Duodenal mucosa (tissue), 2 donors: ENCODE measurements around the gene KMT2B.
A peak's percentile ranks its signal among the peaks of the same experiment; 100 is the strongest.
"Not testable (repeated sequence)": the region's sequence is repeated elsewhere in the genome, so short reads cannot be mapped to it uniquely, and the experiment has no call there.

Source experiments
- H3K27ac ChIP-seq: one replicate; pipeline ENCODE4 v1.7.0; 2013; ENCODE audit warnings: low read depth, low read length
- H3K27me3 ChIP-seq, 2 donors: one replicate each; pipeline ENCODE4 v1.7.0; 2013; ENCODE audit warnings: low read length in 2 of 2, control low read depth in 1 of 2; ENCODE audit not compliant: insufficient read depth in 2 of 2, control insufficient read depth in 1 of 2
- H3K36me3 ChIP-seq, 2 donors: one replicate each; pipeline ENCODE4 v1.7.0; 2013; ENCODE audit warnings: low read length in 2 of 2, control low read depth in 1 of 2; ENCODE audit not compliant: insufficient read depth in 2 of 2, control insufficient read depth in 1 of 2
- H3K4me1 ChIP-seq, 2 donors: one replicate each; pipeline ENCODE4 v1.7.0; 2013; ENCODE audit warnings: low read length in 2 of 2, control low read depth in 1 of 2; ENCODE audit not compliant: insufficient read depth in 2 of 2, control insufficient read depth in 1 of 2
- H3K4me3 ChIP-seq, 2 donors: one replicate each; pipeline ENCODE4 v1.7.0; 2013; ENCODE audit warnings: low read length in 2 of 2, low read depth in 1 of 2
- H3K9ac ChIP-seq, 2 donors: one replicate each; pipeline ENCODE4 v1.7.0; 2013; ENCODE audit warnings: low read length in 2 of 2, low read depth in 1 of 2
- H3K9me3 ChIP-seq, 2 donors: one replicate each; pipeline ENCODE4 v1.7.0; 2013; ENCODE audit warnings: low read length in 2 of 2, control low read depth in 1 of 2; ENCODE audit not compliant: control insufficient read depth in 1 of 2

KMT2B gene

DNA sequence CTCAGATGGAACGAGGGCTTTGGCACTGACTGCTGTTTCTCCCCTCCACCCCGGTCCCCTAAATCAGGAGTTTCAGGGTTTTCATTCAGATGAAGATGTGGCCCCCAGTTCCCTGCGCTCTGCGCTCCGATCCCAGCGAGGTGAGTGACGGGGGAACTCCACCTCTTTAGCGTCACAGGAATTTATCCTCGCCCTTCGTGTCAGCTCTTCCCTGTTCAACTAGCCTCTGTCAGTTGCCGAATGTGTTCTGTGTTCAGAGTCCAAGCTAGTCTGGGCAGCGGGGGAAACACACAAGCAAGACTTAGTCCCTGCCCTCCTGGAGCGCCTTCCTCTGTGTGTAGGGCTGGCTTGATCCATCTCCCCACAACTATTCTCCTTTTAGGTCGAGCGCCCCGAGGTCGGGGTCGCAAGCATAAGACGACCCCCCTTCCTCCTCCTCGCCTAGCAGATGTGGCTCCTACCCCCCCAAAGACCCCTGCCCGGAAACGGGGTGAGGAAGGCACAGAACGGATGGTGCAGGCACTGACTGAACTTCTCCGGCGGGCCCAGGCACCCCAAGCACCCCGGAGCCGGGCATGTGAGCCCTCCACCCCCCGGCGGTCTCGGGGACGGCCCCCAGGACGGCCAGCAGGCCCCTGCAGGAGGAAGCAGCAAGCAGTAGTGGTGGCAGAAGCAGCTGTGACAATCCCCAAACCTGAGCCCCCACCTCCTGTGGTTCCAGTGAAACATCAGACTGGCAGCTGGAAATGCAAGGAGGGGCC, 1.8 kb downstream of the KMT2B start:
- peak overlapping the region; percentile 70 to 93 for H3K4me3 ChIP-seq
- no peaks in the 10 kb centered on the region for H3K27me3 ChIP-seq
- no peaks in the 10 kb centered on the region for H3K9me3 ChIP-seq
- H3K9ac ChIP-seq: peak overlapping the region in 1 of 2 donors; percentile 71
- H3K4me1 ChIP-seq: peaks cover 22 to 30% of the 10 kb centered on the region in 2 donors
- H3K27ac ChIP-seq: no peak overlapping the region
- H3K36me3 ChIP-seq: peaks cover 26 to 38% of the 10 kb centered on the region in 2 donors

DNA sequence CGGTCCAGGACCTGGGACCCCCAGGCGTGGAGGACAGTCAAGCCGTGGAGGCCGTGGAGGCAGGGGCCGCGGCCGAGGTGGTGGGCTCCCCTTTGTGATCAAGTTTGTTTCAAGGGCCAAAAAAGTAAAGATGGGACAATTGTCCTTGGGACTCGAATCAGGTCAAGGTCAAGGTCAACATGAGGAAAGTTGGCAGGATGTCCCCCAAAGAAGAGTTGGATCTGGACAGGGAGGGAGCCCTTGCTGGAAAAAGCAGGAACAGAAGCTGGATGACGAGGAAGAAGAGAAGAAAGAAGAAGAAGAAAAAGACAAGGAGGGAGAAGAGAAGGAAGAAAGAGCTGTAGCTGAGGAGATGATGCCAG, 2.3 kb downstream of the KMT2B start:
- Histone ChIP-seq H3K9ac (no peak overlapping the region), H3K36me3 (peaks cover 26 to 44% of the 10 kb centered on the region in 2 donors), H3K27ac (no peak overlapping the region), H3K9me3 (no peaks in the 10 kb centered on the region), H3K4me3 (no peak overlapping the region), H3K27me3 (no peaks in the 10 kb centered on the region), H3K4me1 (peaks cover 21 to 28% of the 10 kb centered on the region in 2 donors)

DNA sequence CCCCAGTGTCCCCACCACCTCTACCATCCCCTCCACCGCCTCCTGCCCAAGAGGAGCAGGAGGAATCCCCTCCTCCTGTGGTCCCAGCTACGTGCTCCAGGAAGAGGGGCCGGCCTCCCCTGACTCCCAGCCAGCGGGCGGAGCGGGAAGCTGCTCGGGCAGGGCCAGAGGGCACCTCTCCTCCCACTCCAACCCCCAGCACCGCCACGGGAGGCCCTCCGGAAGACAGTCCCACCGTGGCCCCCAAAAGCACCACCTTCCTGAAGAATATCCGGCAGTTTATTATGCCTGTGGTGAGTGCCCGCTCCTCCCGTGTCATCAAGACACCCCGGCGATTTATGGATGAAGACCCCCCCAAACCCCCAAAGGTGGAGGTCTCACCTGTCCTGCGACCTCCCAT, 2.8 kb downstream of the KMT2B start:
- Histone ChIP-seq H3K4me3 (no peak overlapping the region), H3K4me1 (peaks cover 16 to 23% of the 10 kb centered on the region in 2 donors), H3K27ac (no peak overlapping the region), H3K27me3 (no peaks in the 10 kb centered on the region), H3K36me3 (peaks cover 31 to 49% of the 10 kb centered on the region in 2 donors), H3K9me3 (no peaks in the 10 kb centered on the region), H3K9ac (no peak overlapping the region)

DNA sequence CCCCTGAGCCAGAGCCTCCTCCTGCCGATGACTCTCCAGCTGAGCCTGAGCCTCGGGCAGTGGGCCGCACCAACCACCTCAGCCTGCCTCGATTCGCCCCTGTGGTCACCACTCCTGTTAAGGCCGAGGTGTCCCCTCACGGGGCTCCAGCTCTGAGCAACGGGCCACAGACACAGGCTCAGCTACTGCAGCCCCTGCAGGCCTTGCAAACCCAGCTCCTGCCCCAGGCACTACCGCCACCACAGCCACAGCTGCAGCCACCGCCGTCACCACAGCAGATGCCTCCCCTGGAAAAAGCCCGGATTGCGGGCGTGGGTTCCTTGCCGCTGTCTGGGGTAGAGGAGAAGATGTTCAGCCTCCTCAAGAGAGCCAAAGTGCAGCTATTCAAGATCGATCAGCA, 3.6 kb downstream of the KMT2B start:
- peaks cover 9 to 15% of the 10 kb centered on the region in 2 donors for H3K4me1 ChIP-seq
- H3K27ac ChIP-seq: no peak overlapping the region
- H3K27me3 ChIP-seq: no peaks in the 10 kb centered on the region
- no peak overlapping the region for H3K4me3 ChIP-seq
- no peak overlapping the region for H3K9ac ChIP-seq
- peaks cover 39 to 56% of the 10 kb centered on the region in 2 donors for H3K36me3 ChIP-seq
- no peaks in the 10 kb centered on the region for H3K9me3 ChIP-seq

DNA sequence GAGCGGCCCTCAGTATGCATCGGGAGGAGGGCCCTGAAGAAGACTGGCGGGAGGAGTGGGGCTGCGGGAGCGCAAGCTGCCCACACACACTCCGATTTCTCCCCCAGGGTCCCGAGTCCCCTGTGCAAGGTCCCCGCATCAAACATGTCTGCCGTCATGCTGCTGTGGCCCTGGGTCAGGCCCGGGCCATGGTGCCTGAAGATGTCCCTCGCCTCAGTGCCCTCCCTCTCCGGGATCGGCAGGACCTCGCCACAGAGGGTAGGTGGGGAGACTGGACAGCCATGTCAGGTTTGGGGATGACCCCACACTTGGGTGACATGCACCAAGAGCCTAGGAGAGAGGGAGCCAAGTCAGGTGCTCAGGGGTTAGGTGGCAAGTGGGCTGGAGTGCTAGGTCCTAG, 4.7 kb downstream of the KMT2B start:
- Histone ChIP-seq H3K27me3 (no peaks in the 10 kb centered on the region), H3K9me3 (no peaks in the 10 kb centered on the region), H3K27ac (no peak overlapping the region), H3K4me3 (no peak overlapping the region), H3K9ac (no peak overlapping the region), H3K36me3 (peaks cover 47 to 67% of the 10 kb centered on the region in 2 donors), H3K4me1 (peaks cover 9 to 13% of the 10 kb centered on the region in 2 donors)

DNA sequence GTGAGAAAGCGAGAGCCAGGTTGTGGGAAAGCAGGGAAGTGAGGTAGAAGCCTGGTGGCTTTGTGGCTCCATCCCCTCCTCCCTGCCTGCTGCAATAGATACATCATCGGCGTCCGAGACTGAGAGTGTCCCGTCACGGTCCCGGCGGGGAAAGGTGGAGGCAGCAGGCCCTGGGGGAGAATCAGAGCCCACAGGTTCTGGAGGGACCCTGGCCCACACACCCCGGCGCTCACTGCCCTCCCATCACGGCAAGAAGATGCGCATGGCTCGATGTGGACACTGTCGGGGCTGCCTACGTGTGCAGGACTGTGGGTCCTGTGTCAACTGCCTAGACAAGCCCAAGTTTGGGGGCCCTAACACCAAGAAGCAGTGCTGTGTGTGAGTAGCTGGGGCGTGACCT, 5.1 kb downstream of the KMT2B start:
- Histone ChIP-seq H3K9ac (no peak overlapping the region), H3K9me3 (no peaks in the 10 kb centered on the region)

DNA sequence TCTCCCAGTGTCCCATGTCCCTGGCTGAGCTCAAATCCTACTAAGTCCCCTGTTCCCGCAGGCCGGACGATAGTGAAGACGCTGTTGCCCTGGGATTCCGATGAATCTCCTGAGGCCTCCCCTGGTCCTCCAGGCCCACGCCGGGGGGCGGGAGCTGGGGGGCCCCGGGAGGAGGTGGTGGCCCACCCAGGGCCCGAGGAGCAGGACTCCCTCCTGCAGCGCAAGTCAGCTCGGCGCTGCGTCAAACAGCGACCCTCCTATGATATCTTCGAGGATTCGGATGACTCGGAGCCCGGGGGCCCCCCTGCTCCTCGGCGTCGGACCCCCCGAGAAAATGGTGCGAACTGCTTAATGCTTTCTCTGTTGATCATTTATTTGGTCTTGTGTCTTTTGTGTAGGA, 5.9 kb downstream of the KMT2B start:
- H3K4me1 ChIP-seq: peaks cover 9 to 10% of the 10 kb centered on the region in 2 donors
- no peak overlapping the region for H3K9ac ChIP-seq
- H3K27ac ChIP-seq: no peak overlapping the region
- no peaks in the 10 kb centered on the region for H3K27me3 ChIP-seq
- H3K9me3 ChIP-seq: no peaks in the 10 kb centered on the region
- peaks cover 58 to 79% of the 10 kb centered on the region in 2 donors for H3K36me3 ChIP-seq
- no peak overlapping the region for H3K4me3 ChIP-seq

More for the DNA sequence above, 5.1 kb downstream of the KMT2B start:
- H3K4me3 ChIP-seq: no peak overlapping the region
- no peaks in the 10 kb centered on the region for H3K27me3 ChIP-seq
- peaks cover 50 to 71% of the 10 kb centered on the region in 2 donors for H3K36me3 ChIP-seq
- peaks cover 9 to 13% of the 10 kb centered on the region in 2 donors for H3K4me1 ChIP-seq
- H3K27ac ChIP-seq: no peak overlapping the region

DNA sequence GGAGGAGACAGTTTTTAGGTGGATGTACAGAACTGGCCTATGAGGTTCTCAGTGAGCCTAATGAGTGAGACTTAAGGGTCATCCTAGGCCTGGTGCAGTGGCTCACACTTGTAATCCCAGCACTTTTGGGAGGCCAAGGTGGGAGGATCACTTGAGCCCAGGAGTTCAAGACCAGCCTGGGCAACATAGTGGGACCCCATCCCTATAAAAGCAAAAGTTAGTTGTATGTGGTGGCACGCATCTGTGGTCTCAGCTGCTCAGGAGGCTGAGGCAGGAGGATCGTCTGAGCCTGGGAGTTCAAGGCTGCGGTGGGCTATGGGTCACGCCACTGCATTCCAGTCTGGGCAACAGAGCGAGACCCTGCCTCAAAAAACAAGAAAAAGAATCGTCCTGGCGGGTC, 6.3 kb downstream of the KMT2B start:
- H3K9ac ChIP-seq, H3K4me3 ChIP-seq, H3K4me1 ChIP-seq, H3K27me3 ChIP-seq, H3K27ac ChIP-seq, H3K9me3 ChIP-seq: not testable (repeated sequence)
- peaks cover 62 to 83% of the 10 kb centered on the region in 2 donors for H3K36me3 ChIP-seq

DNA sequence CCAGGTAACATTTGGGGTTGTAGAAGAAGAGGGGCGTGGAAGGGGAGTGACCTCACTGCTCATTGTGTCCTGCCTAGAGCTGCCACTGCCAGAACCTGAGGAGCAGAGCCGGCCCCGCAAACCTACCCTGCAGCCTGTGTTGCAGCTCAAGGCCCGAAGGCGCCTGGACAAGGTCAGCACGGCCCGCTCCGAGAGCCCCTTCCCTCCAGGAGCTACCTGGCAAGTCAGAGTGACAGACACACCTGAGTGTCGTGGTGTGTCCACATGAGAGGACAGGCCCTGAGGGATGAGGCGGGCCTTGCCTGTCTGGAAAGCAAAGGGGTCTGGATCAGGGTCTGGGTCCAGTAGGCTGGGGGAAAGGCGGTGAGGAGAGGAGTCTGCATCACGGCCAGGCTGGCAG, 6.8 kb downstream of the KMT2B start:
- peaks cover 67 to 88% of the 10 kb centered on the region in 2 donors for H3K36me3 ChIP-seq
- no peaks in the 10 kb centered on the region for H3K9me3 ChIP-seq
- H3K9ac ChIP-seq: no peak overlapping the region
- no peaks in the 10 kb centered on the region for H3K27me3 ChIP-seq
- peaks cover under 1 to 1% of the 10 kb centered on the region in 2 donors for H3K4me1 ChIP-seq
- H3K4me3 ChIP-seq: no peak overlapping the region
- no peak overlapping the region for H3K27ac ChIP-seq

DNA sequence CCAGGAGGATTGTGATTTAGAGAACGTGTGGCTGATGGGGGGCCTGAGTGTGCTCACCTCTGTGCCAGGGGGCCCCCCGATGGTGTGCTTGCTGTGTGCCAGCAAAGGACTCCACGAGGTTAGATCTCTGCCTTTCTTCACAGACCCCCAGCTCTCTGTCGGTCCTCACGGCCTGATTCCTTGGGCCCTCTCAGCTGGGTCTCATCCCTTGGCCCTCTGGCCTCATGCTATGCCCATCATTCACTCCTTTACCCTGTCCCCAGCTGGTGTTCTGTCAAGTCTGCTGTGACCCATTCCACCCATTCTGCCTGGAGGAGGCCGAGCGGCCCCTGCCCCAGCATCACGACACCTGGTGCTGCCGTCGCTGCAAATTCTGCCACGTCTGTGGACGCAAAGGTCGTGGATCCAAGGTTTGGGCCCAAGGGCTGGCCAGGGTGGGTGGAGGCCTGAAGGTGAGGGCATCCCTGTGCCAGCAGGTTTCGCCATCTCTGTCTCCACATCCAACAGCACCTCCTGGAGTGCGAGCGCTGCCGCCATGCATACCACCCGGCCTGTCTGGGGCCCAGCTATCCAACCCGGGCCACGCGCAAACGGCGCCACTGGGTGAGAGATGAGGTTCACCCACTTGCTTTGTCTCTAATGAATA, 7.5 kb downstream of the KMT2B start:
- Histone ChIP-seq H3K4me3 (no peak overlapping the region), H3K36me3 (peaks cover 73 to 92% of the 10 kb centered on the region in 2 donors), H3K4me1 (no peaks in the 10 kb centered on the region), H3K9me3 (no peaks in the 10 kb centered on the region), H3K9ac (no peak overlapping the region), H3K27ac (no peak overlapping the region), H3K27me3 (no peaks in the 10 kb centered on the region)
